ENCODE results near the gene SHPK. TPM values are rescaled to one million over a fixed set of nuclear protein-coding genes. Genes with fewer than 3 reads are reported as not detected.

Gene SHPK
- 0.32 TPM for total RNA-seq

GRCh38 chr17:3636154-3636907 is at the start of gene SHPK, which contains the start of gene CTNS:
Gene SHPK, minus strand, starts transcription at chr17:3636250. Its CDS starts 31 bp downstream, at chr17:3636219.
Gene CTNS, plus strand, starts transcription at chr17:3636760. Its CDS starts 3,447 bp downstream, at chr17:3640207.
- Histone ChIP-seq H3K4me3 (peak within 1 kb of the TSS; percentile 84 to 85), H3K36me3 (no peaks in the 10 kb centered on the region), H3K4me1 (peaks cover 11 to 15% of the 10 kb centered on the region in 2 donors), H3K27me3 (no peaks in the 10 kb centered on the region), H3K9me3 (no peaks in the 10 kb centered on the region), H3K27ac (peak within 1 kb of the TSS; percentile 92 to 96)
- intact Hi-C loops (cut with DNase I) = loop anchor here (1.0 to 10.0 kb wide), 2 partner anchors 32 to 88 kb away; partner anchors contain the start of genes EMC6, HASPIN and TAX1BP3
- DNase-seq (ENCODE audit: low spot score in 2 of 2) = peak; percentile 90 to 98
- TF ChIP-seq CTCF (IDR thresholded peaks at IDR 0.05) = no peak

- no peaks in the 10 kb centered on the region for H3K36me3 ChIP-seq
- H3K27me3 ChIP-seq = no peaks in the 10 kb centered on the region
- H3K4me1 ChIP-seq = no peaks in the 10 kb centered on the region
- H3K4me3 ChIP-seq = no peak overlapping the region
- no peak overlapping the region for H3K27ac ChIP-seq
- intact Hi-C loops (cut with DNase I) = no loop called here
- DNase-seq (ENCODE audit: low spot score in 2 of 2) = no peak
- H3K9me3 ChIP-seq = no peaks in the 10 kb centered on the region
- no peak for TF ChIP-seq CTCF (IDR thresholded peaks at IDR 0.05)
These were observed 49.1 kb upstream of the SHPK start for GRCh38 chr17:3685174-3685573.

GRCh38 chr17:3683054-3683511 is 47.0 kb upstream of the SHPK start:
- H3K27ac ChIP-seq = no peak overlapping the region
- TF ChIP-seq CTCF (IDR thresholded peaks at IDR 0.05) = peak; percentile 52 to 74 (median 65)
- no peak for DNase-seq (ENCODE audit: low spot score in 2 of 2)
- no peaks in the 10 kb centered on the region for H3K27me3 ChIP-seq
- H3K4me1 ChIP-seq = no peaks in the 10 kb centered on the region
- no peaks in the 10 kb centered on the region for H3K36me3 ChIP-seq
- H3K4me3 ChIP-seq = no peak overlapping the region
- no peaks in the 10 kb centered on the region for H3K9me3 ChIP-seq
- intact Hi-C loops (cut with DNase I) = no loop called here

GRCh38 chr17:3682033-3682432 is 46.0 kb upstream of the SHPK start:
- no peaks in the 10 kb centered on the region for H3K36me3 ChIP-seq
- H3K27ac ChIP-seq = no peak overlapping the region
- H3K4me1 ChIP-seq = no peaks in the 10 kb centered on the region
- H3K4me3 ChIP-seq = no peak overlapping the region
- no peak for TF ChIP-seq CTCF (IDR thresholded peaks at IDR 0.05)
- no peak for DNase-seq (ENCODE audit: low spot score in 2 of 2)
- H3K27me3 ChIP-seq = no peaks in the 10 kb centered on the region
- H3K9me3 ChIP-seq = no peaks in the 10 kb centered on the region
- intact Hi-C loops (cut with DNase I) = no loop called here

GRCh38 chr17:3681565-3681964 is 45.5 kb upstream of the SHPK start:
- intact Hi-C loops (cut with DNase I) = no loop called here
- no peak for DNase-seq (ENCODE audit: low spot score in 2 of 2)
- Histone ChIP-seq H3K27ac (no peak overlapping the region), H3K4me1 (no peaks in the 10 kb centered on the region), H3K27me3 (no peaks in the 10 kb centered on the region), H3K9me3 (no peaks in the 10 kb centered on the region), H3K4me3 (no peak overlapping the region), H3K36me3 (no peaks in the 10 kb centered on the region)
- TF ChIP-seq CTCF (IDR thresholded peaks at IDR 0.05) = no peak

Data from ascending aorta (tissue), 2 donors.